Measurements from ENCODE around the gene AFF2.

Gene AFF2

DNA sequence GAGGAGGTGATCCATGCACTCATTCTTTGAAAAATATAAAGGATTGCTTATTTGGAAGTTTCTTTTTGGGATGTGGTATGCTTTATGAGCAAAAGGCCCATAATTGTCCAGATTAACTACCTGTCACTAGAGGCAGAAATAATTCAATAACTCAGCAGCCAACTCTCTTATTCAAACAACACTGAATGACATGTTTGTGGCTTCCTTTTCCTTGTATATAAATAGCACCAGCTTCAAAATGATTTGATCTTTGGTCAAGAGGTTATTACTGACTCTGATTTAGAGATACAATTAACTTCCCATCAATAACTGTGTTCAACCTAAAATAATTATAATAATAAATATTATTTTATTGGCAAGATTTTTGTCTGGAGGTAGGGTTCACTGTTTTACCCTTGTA lies 232.3 kb downstream of the AFF2 start:
- no peak for DNase-seq (ENCODE audit: low read depth in 2 of 2)

DNA sequence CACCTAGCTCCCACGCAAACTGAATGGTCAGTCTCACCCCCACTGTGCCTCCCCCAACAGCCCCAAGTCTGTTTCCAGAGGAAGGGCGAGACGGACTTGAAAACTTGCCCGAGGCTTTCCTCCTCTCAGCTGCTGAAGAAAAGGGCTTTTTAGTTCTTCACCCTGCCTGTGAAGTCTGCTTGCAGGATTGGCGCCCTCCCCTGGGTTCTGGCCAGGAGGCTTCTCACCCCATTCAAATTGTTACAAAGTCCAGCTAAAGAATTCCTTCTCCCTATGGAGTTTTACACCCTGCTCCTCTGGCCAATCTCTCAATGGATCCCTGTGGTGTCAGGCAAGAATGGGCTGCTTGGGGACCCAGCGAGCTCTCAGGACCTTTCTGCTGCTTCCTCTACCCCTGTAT lies 241.0 kb downstream of the AFF2 start:
- no peak for DNase-seq (ENCODE audit: low read depth in 2 of 2)

DNA sequence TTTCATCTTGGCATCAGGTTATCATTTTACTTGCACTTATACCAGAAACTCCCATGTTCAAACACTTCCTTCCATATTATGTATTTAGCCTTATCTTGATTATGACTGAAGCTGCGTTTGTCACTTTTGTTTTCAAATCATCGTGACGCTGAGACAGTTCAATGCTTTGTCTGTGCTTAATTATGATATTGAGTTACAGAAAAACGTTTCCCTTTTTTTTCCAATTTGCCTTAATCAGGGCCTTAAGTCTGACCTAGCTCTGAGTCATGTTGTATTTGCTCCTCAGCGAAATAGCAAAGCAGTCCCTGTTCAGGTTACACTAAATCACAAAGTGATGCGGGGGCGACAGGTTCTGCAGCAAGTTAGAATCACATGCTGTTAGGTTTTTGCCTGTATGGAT lies 254.7 kb downstream of the AFF2 start:
- DNase-seq (ENCODE audit: low read depth in 2 of 2): no peak

DNA sequence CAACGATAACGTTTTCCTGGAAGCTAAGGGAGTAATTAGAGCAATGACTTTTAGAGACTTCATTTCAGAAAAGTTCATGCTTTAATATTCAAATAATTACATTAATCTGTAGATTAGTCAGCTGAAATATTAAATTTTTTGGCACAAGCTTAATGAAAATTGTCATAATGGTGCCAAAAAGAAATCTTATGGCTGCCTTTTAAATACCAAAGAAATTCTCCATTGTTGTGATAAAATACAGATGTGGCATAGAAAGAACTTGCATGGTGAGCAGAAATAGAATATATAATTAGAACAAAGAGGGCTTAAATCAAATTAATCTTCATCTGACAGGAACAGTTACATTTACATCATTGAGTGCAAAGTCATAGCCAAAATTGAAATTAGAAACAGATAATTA lies 263.5 kb downstream of the AFF2 start:
- no peak for DNase-seq (ENCODE audit: low read depth in 2 of 2)

DNA sequence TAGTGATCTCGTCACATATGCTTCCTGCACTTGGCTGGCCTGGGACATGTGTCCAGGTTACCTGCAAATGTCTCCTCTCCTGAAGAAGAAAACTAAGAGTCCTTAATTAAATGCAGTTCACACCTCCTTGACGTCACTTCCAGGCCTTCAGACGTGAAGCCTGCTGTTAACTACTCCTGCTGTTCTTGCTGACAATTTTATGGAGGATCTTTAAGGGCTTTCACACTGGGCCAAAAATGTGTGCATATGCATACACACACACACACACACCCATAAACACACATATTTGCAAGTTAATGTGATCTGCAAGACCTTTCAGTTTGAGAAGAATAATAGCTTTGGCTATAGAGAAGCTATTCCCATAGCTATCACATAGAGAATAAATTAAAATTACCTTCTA lies 267.9 kb downstream of the AFF2 start:
- no peak for DNase-seq (ENCODE audit: low read depth in 2 of 2)

DNA sequence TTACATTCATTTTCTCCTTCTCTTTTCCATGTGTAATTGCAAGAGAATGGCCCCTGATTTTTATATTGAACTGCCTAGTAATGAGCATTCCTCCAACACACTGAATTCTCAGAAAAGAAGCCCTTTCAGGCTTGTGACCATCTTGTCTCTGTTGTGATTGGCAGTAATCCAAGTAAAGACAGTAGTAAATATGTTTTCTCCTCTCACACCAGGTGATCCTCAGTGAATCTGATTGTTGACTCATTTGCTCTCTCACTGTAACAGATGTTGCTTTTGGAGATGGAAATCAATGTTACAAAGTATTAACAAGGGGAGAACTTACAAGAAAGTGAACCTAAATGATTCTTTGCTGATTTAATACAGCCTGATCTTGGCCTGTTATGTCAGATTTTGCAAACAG lies 271.0 kb downstream of the AFF2 start:
- no peak for DNase-seq (ENCODE audit: low read depth in 2 of 2)

- DNase-seq (ENCODE audit: low read depth in 2 of 2): no peak
These were observed 273.9 kb downstream of the AFF2 start for GRCh38 chrX:148774276-148774675.

DNA sequence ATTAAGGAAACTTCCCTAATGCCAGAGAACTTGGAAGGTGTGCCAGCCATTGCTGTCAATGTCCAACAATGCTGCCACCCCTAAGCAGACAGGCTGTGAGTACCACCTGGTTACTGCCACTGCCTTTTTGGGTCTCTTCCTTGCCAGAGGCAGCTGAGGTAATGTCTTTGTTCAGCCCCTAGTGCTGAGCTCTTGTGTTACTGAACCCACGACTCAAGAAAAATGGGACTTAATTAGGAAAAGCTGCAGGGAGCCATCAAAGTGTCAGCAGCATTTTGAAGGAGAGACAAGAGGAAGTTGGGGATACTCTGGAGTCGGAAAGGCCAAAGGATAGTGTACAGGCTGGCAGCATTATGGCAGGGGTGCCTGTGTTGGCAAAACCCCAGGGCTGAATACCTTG lies 283.7 kb downstream of the AFF2 start:
- DNase-seq (ENCODE audit: low read depth in 2 of 2): no peak

- no peak for DNase-seq (ENCODE audit: low read depth in 2 of 2)
These were observed 284.4 kb downstream of the AFF2 start for GRCh38 chrX:148784856-148785255.

- DNase-seq (ENCODE audit: low read depth in 2 of 2): no peak
These were observed 284.8 kb downstream of the AFF2 start for GRCh38 chrX:148785256-148785655.

GRCh38 chrX:148788449-148788848 lies 288.0 kb downstream of the AFF2 start:
- DNase-seq (ENCODE audit: low read depth in 2 of 2): no peak

GRCh38 chrX:148794350-148794749 lies 293.9 kb downstream of the AFF2 start:
- no peak for DNase-seq (ENCODE audit: low read depth in 2 of 2)

- no peak for DNase-seq (ENCODE audit: low read depth in 2 of 2)
These were observed 304.4 kb downstream of the AFF2 start for GRCh38 chrX:148804579-148805355.

DNA sequence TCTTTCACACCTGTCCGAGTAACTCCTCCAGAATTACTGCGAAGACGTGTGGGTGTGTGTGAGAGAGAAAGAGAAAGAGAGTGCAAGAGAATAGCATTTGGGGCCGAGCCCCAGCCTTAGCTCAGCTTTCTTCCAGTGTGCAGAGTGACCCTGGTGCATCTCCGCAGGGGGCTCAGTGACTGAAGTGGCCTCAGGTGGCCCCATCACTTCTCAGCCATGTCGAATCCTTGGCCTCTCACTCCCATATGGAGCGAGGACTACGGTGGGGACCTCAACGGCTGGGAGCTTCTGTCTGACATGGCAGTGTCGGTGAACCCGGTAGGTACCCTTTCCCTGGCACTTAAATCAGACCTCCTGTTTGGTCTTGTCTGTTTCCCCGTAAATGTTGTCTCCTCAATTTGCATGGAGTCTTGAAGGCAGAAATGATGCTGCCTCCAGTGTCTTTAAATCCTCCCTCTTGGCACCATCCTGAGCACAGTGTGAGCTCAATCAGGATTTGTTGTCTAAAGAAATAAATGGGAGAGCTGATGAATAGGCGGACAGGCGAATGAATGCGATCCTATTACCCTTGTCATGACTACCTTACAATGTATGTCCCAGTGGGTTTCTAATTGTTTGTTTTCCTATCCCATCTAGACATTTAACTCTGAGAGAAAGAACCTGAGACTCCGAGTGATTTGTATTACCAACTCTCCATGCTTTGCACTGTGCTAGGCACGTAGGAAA lies 305.9 kb downstream of the AFF2 start:
- no peak for DNase-seq (ENCODE audit: low read depth in 2 of 2)

GRCh38 chrX:148808833-148809232 lies 308.4 kb downstream of the AFF2 start:
- no peak for DNase-seq (ENCODE audit: low read depth in 2 of 2)

- DNase-seq (ENCODE audit: low read depth in 2 of 2): no peak
These were observed 310.8 kb downstream of the AFF2 start for GRCh38 chrX:148811236-148811635.

- no peak for DNase-seq (ENCODE audit: low read depth in 2 of 2)
These were observed 313.0 kb downstream of the AFF2 start for GRCh38 chrX:148813422-148813821.

DNA sequence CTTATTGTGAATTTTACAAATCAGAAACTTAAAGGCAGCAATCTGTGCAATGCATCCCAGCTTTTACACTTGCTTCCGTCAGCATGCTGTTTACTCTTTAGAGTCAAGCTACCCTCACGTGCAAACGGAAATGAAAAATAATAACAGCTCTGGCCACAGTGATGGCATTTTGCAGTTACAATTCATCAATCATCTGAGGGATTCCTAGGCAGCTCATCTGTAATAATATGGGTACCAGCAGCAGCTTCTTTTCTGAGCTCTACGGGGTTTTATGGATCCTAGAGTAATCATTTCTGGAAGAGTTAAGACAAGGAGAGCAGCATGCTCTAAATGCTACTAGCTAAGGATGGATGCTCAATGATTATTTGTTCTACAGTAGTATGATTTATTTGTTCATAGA lies 313.6 kb downstream of the AFF2 start:
- no peak for DNase-seq (ENCODE audit: low read depth in 2 of 2)

DNA sequence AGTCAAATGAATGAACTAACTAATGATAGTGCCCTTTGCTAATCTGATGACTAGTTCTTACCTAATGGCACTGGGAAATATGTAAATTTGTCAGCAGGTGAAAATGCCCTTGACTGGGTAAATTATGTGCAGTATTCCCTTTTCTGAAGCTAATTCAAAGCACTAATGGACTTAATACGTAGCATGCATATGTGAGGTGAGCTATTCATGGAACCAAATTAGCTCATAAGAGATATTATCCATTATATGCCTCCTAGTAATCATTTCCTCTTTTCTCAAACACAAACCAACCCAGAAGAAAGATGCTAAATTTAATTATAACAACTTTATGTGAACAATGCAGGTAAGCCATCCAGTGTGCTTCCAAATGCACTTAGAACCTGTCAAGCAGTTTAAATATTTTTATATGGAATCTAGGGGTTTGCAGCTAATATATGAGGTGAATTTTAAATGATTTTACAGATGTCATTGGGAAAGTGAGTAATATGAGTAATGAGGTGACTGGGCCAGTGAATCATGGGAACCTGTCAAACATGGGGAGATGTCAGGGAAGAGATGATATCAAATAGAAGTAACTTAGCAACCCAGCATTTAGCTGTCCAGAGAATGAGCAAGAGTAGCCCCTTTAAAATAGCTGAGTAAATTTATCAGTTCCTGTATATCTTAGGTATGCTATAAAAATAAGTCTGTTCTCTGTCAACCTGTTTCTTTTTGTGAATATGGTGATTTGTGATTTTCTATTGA lies 315.0 kb downstream of the AFF2 start:
- no peak for DNase-seq (ENCODE audit: low read depth in 2 of 2)

DNA sequence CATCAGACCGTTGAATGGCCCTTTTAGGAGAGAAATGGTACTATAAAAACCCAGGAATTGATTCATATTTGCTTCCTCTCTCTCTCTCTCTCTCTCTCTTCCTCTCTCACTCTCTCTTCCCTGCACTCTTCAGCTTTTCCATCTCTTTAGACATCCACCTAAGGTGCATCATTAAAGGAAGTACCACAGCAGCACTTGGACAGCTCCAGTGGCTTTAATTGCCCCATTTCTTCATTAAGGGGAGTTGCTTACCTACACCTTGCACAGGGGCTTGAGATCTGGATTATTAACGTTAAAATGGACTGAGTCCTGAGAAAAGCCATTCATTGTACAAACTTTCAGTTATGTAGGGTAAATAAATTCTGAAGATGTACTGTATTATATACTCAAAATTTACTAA lies 323.6 kb downstream of the AFF2 start:
- DNase-seq (ENCODE audit: low read depth in 2 of 2): no peak

GRCh38 chrX:148825696-148826095 lies 325.3 kb downstream of the AFF2 start:
- no peak for DNase-seq (ENCODE audit: low read depth in 2 of 2)

- no peak for DNase-seq (ENCODE audit: low read depth in 2 of 2)
These were observed 336.3 kb downstream of the AFF2 start for GRCh38 chrX:148836741-148837140.

- DNase-seq (ENCODE audit: low read depth in 2 of 2): no peak
These were observed 350.2 kb downstream of the AFF2 start for GRCh38 chrX:148850631-148851030.

Data from stimulated activated CD8-positive, alpha-beta memory T cell treated with anti-CD3 and anti-CD28 coated beads, Interleukin-15, amount 100 ng/mL, for 48 hours (primary cell).